GM12891 (cell line): ENCODE data around the gene ROR1.

ENCODE experiments used
- PAX5 ChIP-seq: IDR thresholded peaks from 2 replicates; pipeline ENCODE4 v1.6.1; 2011; ENCODE audit warnings: low read length, moderate library complexity, mild to moderate bottlenecking; ENCODE audit not compliant: insufficient read depth, severe bottlenecking
- POLR2A ChIP-seq: IDR thresholded peaks from 2 replicates; pipeline ENCODE4 v1.6.1; 2011; ENCODE audit warnings: low read depth, low read length, control low read depth
- POLR2AphosphoS5 ChIP-seq: IDR thresholded peaks from 2 replicates; pipeline ENCODE4 v1.6.1; 2011; ENCODE audit warnings: low read depth, low read length, control low read depth
- POU2F2 ChIP-seq: IDR thresholded peaks from 2 replicates; pipeline ENCODE4 v1.6.1; 2011; ENCODE audit warnings: low read depth, mild to moderate bottlenecking, control low read depth, low read length, moderate library complexity
- SPI1 ChIP-seq: IDR thresholded peaks from 2 replicates; pipeline ENCODE4 v1.6.1; 2011; ENCODE audit warnings: low read depth, low read length, control low read depth
- TAF1 ChIP-seq: IDR thresholded peaks from 2 replicates; pipeline ENCODE4 v1.6.1; 2011; ENCODE audit warnings: low read depth, low read length, control low read depth

DNA sequence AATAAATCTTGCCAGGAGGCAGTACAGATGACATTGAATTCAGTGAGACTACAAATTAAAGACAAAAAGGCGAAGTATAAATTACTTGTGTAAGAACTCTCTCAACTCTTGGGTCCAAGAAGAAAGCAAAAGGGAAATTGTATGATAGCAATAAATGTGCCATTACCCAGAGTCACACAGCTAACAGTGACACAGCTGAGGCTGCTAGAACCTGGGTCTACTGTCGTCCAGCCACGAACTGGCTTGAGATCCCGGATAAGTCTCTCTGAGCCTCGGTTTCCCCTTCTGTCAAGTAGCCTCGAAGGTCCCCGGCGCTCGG, 362 bp upstream of the ROR1 start:
- TF ChIP-seq POLR2AphosphoS5 (no peak), TAF1 (no peak), POLR2A (no peak), SPI1 (no peak), POU2F2 (no peak), PAX5 (no peak)
